GM19238 (cell line): ENCODE data around the gene OGFRL1.

ENCODE experiments used
- DNase-seq: peaks from one replicate; pipeline ENCODE4 v3.0.0; 2011; ENCODE audit warnings: low spot score; ENCODE audit not compliant: insufficient read length

OGFRL1 gene

DNA sequence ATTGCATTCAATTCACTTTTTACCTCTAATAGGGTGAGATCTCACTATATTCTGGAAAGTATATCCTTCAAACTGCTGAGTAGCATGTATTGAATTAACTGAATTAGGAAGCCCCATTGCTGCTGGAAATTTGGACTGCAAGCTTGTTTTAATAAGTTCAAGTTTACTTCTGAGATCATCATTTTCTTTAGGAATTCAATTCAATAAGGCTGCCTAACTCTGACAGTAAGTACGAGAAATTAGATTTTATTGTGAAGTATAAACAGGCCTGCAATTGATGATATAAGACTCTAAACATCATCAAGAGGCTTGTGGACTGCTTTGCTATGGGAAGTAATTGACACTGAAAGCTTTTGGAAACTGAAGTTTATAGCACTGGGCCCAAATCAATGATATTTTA, 44.4 kb downstream of the OGFRL1 start:
- DNase-seq: no peak

DNA sequence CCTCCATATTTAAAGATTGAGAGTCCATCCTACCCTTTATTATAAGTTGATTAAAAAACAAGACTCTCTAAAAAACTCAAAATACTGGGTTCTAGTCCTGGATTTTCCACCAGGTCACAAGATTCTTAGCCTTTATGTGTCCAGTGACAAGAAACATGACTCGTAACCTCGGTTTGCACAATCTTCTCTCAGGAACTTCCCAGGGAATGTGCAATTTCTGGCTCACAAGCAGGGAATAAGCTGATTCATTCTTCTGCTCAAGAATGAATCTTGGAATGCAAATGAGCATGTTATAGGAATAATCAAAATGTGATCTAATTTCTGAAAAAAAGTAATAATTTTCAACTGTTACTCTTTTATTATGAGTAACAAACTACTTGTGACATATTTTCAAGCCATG, 45.1 kb downstream of the OGFRL1 start:
- DNase-seq: no peak

- no peak for DNase-seq
Observed at GRCh38 chr6:71334768-71335167, 46.2 kb downstream of the OGFRL1 start.

DNA sequence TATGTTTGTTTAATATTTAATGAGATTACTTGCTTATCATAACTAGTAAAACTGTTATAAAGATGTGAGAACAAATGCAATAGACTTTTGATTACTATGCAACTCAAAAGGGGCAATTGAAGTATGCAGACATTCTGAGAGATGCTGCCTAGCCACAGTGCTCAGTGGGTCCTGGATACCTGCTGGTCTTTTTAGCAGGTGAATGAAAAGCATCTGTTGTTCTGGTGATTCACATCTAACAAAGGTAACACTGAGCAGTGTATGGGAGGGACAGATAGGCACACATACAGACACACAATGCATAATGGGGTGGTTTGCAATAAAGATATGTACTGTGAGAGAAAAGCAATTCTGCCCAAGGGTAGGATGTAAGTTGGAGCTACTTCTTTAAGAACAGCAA, 46.9 kb downstream of the OGFRL1 start:
- no peak for DNase-seq

- DNase-seq: no peak
Observed at GRCh38 chr6:71336901-71337300, 48.3 kb downstream of the OGFRL1 start.

DNA sequence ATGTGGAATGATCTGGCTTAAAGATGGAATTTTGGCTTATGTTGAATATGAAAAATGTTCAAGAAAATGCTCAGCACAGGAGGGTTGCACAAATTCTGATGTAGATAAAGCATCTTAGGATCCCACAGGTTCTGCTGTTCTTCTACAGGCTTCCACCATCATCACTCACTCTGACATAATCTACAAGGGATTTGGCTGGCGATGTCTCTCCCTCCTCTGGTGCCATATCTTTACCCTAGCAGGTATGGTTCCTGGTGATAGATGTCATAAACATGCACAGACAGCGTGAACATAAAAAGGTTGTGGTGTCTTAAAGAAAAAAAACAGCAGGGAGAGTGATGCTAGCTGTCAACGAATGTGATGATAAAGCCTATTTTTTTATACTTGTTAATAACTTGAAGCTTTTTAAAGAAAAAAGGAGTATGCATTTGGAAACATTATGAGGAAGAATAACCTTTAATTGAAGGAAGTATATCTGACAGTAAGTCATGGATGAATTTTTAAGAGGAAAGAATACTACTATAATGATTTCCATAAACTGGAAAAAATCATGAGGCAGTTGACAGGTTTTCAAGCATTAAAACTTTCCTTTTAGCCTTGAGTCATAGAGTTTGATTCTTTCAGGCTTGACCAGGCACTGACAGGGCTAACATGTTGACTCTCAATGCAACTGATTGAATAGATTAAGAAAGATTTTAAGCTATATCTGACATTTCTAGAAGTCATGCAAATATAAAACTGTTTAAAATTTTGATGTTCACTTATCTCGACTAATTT, 50.1 kb downstream of the OGFRL1 start:
- DNase-seq: no peak

GRCh38 chr6:71342772-71343171, 54.2 kb downstream of the OGFRL1 start:
- no peak for DNase-seq

GRCh38 chr6:71345476-71346333, 57.1 kb downstream of the OGFRL1 start:
- DNase-seq: no peak

DNA sequence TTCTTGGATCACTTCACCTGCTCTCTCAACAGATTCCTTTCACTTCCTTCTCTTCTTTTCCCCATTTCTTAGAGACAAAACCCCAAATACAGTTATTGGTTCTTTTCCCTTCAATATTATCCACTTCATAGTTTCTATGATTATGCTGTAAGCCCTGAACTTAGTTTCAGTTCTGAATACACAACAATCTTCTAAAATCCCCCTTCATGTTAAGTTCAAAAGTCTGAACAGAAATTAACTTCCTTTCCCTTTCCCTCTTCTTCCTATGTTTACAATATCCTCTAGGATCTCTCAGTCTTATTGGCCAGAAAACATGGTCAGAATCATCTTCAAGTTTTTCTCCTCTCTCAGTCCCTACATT, 57.7 kb downstream of the OGFRL1 start:
- DNase-seq: no peak

DNA sequence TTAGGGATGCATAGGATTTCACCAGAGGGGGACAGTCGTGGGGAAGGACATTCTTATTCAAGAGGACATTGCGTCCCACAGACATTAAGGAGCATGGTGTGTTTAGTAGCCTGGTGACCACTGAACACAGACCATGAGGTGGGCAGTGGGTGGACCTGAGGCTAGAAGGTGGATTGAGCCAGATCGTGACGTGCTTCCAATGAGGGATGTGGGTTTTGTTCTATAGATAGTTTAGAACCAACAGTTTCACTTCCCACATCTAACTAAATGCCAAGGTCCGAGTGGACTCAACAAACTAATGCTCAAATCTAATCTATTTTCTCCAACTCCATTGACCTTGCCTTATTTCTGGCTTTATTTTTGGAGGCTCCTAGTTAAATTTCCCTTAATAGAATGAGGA, 58.5 kb downstream of the OGFRL1 start:
- DNase-seq: no peak

DNA sequence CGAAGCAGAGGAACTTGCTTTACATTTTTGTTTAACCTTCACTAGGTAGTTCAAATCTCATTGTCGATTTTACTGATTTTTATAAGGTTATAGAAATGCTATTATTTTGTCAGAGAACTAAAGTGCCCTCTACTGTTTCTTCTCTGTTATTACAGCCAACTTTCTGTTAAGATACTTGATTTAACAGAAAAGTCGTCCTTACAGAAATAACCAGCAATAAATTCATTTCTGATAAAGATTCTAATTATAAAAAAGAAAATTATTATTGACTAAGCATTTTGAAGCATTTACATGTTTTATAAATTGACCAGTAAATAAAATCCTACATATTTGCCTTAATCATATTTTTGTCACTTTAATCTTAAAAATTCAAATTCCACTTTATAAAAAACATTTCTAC, 60.8 kb downstream of the OGFRL1 start:
- DNase-seq: no peak

DNA sequence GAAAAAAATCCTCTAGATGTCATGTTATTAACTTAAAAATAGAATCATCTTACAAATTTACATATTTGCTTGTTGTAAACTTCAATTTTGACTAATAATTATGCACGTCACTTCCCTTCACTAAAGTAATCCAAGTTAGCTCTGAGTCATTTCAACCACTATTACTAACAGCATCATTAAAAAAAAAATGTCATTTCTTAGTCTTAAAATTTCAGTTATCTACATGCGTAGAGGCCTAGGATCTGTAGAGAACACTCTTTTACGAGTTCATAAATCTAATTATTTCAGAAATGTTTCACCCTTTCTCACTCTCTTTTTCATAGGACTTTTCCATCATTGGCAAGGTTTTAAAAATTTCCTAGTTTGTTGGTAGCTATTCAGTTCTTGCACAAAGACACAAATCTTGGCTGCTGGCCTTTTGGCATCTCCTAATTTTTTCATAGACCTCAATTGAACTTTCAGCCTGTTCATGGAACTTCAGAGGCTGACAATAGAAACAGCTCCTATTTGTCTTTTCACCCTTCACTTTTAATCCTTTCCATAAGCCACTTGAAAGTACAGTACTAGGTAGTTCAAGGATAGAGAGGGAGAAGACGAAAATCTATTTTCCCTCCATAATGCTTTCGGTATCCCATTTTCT, 61.5 kb downstream of the OGFRL1 start:
- no peak for DNase-seq

DNA sequence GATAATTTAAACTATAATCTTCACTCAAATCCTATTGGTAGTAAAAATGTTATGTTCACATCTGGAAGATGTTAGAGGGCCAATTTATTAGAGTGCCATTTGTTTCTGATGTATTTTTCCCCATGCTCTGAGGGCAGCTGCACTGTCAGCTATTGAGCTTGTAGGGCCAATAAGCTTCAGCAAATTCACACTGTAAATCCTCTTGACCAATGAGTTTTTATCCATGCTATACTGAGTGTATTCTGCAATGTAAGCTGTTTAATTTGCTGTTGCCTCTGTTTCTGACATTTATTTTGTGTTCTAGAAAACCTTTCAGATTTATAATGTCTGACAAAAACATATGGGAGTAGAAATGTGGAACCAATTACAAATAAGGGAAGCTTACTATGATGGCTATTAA, 62.6 kb downstream of the OGFRL1 start:
- no peak for DNase-seq
